ENCODE data around the gene CGA.

The CGA gene

DNA sequence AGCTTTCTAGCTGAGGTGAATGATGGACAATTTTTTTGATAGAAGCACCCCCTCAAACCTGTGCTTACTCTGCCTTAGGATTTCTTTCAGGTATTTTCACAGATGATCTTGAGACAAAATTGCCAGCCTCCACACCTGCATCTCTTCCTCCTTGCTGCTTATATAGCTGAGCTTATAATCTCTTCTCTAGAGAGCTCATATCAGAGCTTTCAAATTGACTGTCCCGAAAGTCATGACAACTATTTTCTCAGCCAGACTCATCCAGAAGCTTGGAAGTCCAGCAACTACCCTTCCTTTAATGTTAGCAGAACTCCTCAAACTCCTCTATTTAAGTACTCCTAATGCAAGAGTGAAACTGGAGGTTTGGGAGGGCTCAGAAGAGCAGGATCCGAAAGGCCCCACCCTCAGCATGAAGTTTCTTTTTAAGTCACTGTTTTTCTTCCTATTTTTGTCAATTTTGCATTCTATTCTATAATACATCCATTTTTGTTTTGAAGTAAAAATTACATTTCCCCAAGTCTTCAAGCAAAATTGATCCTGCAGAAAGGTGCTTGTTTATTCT lies 12.7 kb downstream of the CGA start:
- DNase-seq: no peak

- DNase-seq: peak; percentile 85
These were observed 15.8 kb downstream of the CGA start for GRCh38 chr6:87078983-87079616.

GRCh38 chr6:87075168-87075567 lies 19.7 kb downstream of the CGA start:
- no peak for DNase-seq

GRCh38 chr6:87074101-87074621 lies 20.7 kb downstream of the CGA start:
- no peak for DNase-seq

GRCh38 chr6:87071683-87072082 lies 23.2 kb downstream of the CGA start:
- no peak for DNase-seq

GRCh38 chr6:87070741-87071140 lies 24.2 kb downstream of the CGA start:
- DNase-seq: peak; percentile 54

- DNase-seq: no peak
These were observed 26.1 kb downstream of the CGA start for GRCh38 chr6:87068795-87069194.

DNA sequence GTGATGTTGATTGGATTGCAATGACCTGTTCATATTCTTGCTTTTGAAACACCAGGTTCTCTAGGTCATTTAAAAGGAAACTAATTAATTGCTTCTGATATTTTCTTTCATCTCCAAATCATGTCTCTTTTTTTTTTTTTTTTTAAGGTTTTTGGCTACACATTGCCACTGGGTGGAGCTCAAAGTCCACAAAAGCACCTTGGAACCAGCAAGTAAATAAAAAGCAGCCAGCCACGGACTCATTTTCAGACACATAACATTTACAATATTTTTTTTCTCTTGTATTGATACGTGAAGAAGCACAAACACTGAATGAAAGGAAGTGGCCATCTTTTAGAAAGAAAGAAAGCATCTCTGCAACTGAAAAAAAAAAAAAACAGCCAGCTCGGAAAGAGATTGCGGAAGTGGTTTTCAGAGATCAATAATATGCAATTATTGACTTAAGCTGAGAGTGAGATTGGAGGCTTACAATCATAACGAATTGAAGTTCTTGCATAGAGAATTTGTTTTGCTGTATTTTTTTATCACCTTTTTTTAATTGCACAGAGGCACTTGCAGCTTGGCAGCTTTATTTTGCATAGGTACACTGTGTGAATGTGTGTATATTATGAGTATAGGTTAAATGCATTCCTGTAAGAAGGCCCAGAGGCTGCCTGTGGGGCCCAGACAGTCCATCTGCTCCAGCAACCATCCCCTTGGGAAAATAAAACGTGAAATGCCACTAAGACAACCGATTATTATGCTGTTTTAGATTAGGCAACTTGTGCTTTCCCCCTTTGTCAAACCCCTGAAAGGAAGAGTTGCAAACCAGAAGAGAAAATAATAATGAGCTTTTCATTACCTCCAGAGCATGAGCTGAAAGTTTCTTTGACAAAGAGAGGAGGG lies 28.2 kb downstream of the CGA start:
- peak; percentile 69 for DNase-seq

- no peak for DNase-seq
These were observed 29.8 kb downstream of the CGA start for GRCh38 chr6:87065117-87065516.

- DNase-seq: no peak
These were observed 35.0 kb downstream of the CGA start for GRCh38 chr6:87059943-87060342.

GRCh38 chr6:87054143-87054833 lies 40.6 kb downstream of the CGA start:
- DNase-seq: no peak

DNA sequence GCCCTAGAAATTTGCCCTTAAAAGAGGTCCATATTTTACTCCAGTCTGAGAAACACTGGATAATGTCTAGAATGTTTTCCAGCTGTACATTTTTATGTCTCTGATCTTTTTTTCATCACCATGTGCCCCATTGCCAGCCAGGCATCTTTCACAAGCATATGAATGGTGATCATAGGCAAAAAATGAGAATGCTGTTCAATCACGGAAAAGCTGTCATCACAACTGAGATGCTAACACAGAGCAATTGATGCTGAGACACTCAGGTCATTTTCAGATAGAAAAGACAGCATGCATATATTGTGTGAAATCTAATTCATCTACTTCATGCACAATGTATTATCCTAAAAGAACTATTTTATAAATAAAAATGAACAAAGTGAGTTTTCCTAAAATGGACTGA lies 41.6 kb downstream of the CGA start:
- DNase-seq: no peak

GRCh38 chr6:87049779-87050178 lies 45.1 kb downstream of the CGA start:
- no peak for DNase-seq

DNA sequence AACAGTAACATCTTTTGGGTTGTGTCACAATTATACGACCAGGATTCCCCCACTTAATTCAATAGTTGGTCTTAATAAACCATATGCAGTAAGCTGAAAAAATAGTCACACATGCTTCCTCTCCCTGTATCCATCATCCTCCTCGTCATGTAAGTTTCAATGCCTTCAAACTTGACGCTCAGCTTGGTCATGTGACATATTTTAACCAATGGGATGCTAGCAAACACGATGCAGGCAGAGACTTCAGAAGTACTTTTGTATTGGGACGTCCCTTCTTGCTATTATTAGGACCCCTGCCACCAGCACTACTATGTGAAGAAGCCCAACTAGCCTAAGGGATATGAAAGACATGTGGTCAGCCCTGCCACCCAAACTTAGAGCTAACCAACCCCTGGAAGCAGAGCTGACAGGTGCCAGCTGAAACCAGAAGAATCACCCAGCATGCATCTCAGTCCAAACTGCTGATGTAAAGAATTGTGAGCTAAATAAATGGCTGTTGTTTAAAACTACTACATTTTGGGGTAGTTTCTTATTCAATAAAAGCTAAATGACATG lies 49.3 kb downstream of the CGA start:
- no peak for DNase-seq

- no peak for DNase-seq
These were observed 54.2 kb downstream of the CGA start for GRCh38 chr6:87040729-87041128.
